Measurements from ENCODE around the gene GPR176. TPM values are rescaled to one million over a fixed set of nuclear protein-coding genes. Genes with fewer than 3 reads are reported as not detected.

Gene GPR176
- polyA plus RNA-seq, 3 donors = 0.08 to 0.18 TPM; not detected in 1

- H4K20me1 ChIP-seq (ENCODE audit: insufficient read depth, low read length) = no peaks in the 10 kb centered on the region
- Mint-ChIP-seq H3K27ac (peak overlapping the region; percentile 18 to 96 (median 92)), H3K9me3 (peaks cover 0 to 2% (median 0%) of the 10 kb centered on the region in 7 donors), H3K4me3 (peak overlapping the region; percentile 21 to 94), H3K27me3 (ENCODE audit: low read depth in 3 of 3) (no peaks in the 10 kb centered on the region), H3K4me1 (peaks cover 32% of the 10 kb centered on the region), H3K36me3 (peaks cover 0 to 3% of the 10 kb centered on the region in 2 donors)
- peak overlapping the region in 1 of 2 donors; percentile 83 for H3K27ac ChIP-seq (ENCODE audit: low read depth in 1 of 2, low read length in 2 of 2)
- no peak for TF ChIP-seq CTCF (IDR thresholded peaks at IDR 0.05)
- no peaks in the 10 kb centered on the region for H3K9me3 ChIP-seq (replicated peaks in 1 of 2; ENCODE audit: control insufficient read depth in 1 of 2, insufficient read depth in 1 of 2, low read length in 2 of 2)
- peak; percentile 29 to 75 (median 69) for DNase-seq
- H3K9ac ChIP-seq (ENCODE audit: insufficient read depth, low read length, poor library complexity, severe bottlenecking) = no peak overlapping the region
- peak overlapping the region; percentile 72 for H3K4me2 ChIP-seq (replicated peaks; ENCODE audit: extremely low read depth, low read length, poor library complexity, severe bottlenecking)
- peaks cover 17 to 20% of the 10 kb centered on the region in 2 donors for H3K4me1 ChIP-seq (ENCODE audit: control insufficient read depth in 1 of 2, insufficient read depth in 2 of 2, low read length in 2 of 2)
- WGBS (ENCODE audit: insufficient coverage) = 100% methylated on average over 1 of the region's 4 CpGs
- H3K79me2 ChIP-seq (ENCODE audit: insufficient read depth, low read length) = peaks cover 12% of the 10 kb centered on the region
- no peaks in the 10 kb centered on the region for H3K36me3 ChIP-seq (replicated peaks in 1 of 2; ENCODE audit: control insufficient read depth in 1 of 2, insufficient read depth in 2 of 2, low read length in 2 of 2)
- no peak overlapping the region for H2AFZ ChIP-seq (ENCODE audit: insufficient read depth, low read depth, low read length, poor library complexity, severe bottlenecking)
- intact Hi-C loops (cut with micrococcal nuclease) = loop anchor here (10.0 kb wide), 5 partner anchors 153 to 493 kb away; partner anchors contain the start of genes BMF (in 1 of the 2), BUB1B (in 1 of the 2) and EIF2AK4 (in 1 of the 2)
- no peaks in the 10 kb centered on the region for H3K27me3 ChIP-seq (ENCODE audit: control insufficient read depth in 2 of 2, insufficient read depth in 2 of 2, low read length in 2 of 2)
- H3K4me3 ChIP-seq (replicated peaks in 1 of 3; ENCODE audit: low read depth in 2 of 3, low read length in 3 of 3) = peak overlapping the region in 1 of 3 experiments; percentile 91
These were observed 138.7 kb downstream of the GPR176 start for GRCh38 chr15:39781147-39781966.

- Histone ChIP-seq H3K36me3 (replicated peaks in 1 of 2; ENCODE audit: control insufficient read depth in 1 of 2, insufficient read depth in 2 of 2, low read length in 2 of 2) (no peaks in the 10 kb centered on the region), H3K9me3 (replicated peaks in 1 of 2; ENCODE audit: control insufficient read depth in 1 of 2, insufficient read depth in 1 of 2, low read length in 2 of 2) (peaks cover 0 to 3% of the 10 kb centered on the region in 2 donors), H2AFZ (ENCODE audit: insufficient read depth, low read depth, low read length, poor library complexity, severe bottlenecking) (no peak overlapping the region), H3K9ac (ENCODE audit: insufficient read depth, low read length, poor library complexity, severe bottlenecking) (no peak overlapping the region), H3K4me1 (ENCODE audit: control insufficient read depth in 1 of 2, insufficient read depth in 2 of 2, low read length in 2 of 2) (peaks cover 14 to 22% of the 10 kb centered on the region in 2 donors), H3K79me2 (ENCODE audit: insufficient read depth, low read length) (peaks cover 2% of the 10 kb centered on the region), H3K27me3 (ENCODE audit: control insufficient read depth in 2 of 2, insufficient read depth in 2 of 2, low read length in 2 of 2) (no peaks in the 10 kb centered on the region), H3K4me3 (replicated peaks in 1 of 3; ENCODE audit: low read depth in 2 of 3, low read length in 3 of 3) (no peak overlapping the region), H3K4me2 (replicated peaks; ENCODE audit: extremely low read depth, low read length, poor library complexity, severe bottlenecking) (no peak overlapping the region), H4K20me1 (ENCODE audit: insufficient read depth, low read length) (no peaks in the 10 kb centered on the region), H3K27ac (ENCODE audit: low read depth in 1 of 2, low read length in 2 of 2) (no peak overlapping the region)
- H3K9me3 Mint-ChIP-seq = peaks cover 1 to 4% (median 2%) of the 10 kb centered on the region in 7 donors
- no peaks in the 10 kb centered on the region for H3K36me3 Mint-ChIP-seq
- H3K27ac Mint-ChIP-seq = no peak overlapping the region
- H3K4me1 Mint-ChIP-seq = peaks cover 30% of the 10 kb centered on the region
- no CpG with 5 or more reads among the region's 3 CpGs for WGBS (ENCODE audit: insufficient coverage)
- intact Hi-C loops (cut with micrococcal nuclease) = no loop called here
- H3K27me3 Mint-ChIP-seq (ENCODE audit: low read depth in 3 of 3) = peaks cover 0 to 1% (median 0%) of the 10 kb centered on the region in 3 donors
- no peak for DNase-seq
- no peak for TF ChIP-seq CTCF (IDR thresholded peaks at IDR 0.05)
- no peak overlapping the region for H3K4me3 Mint-ChIP-seq
These were observed 142.0 kb downstream of the GPR176 start for GRCh38 chr15:39778021-39778420.
